Liver (tissue), 3 donors: ENCODE results near the gene IKZF3.

ENCODE experiments used
- EGR1 ChIP-seq, 2 donors: IDR thresholded peaks; 2 replicates each; pipeline ENCODE4 v1.6.1; 2016 to 2018; ENCODE audit warnings: antibody characterized with exemption in 2 of 2, low read depth in 2 of 2
- GABPA ChIP-seq, 2 donors: IDR thresholded peaks in 1 of 2; conservative IDR thresholded peaks in 1 of 2; 2 replicates each; pipeline ENCODE4 v1.6.1; 2016; ENCODE audit warnings: antibody characterized with exemption in 2 of 2, mild to moderate bottlenecking in 1 of 2, moderate library complexity in 1 of 2
- HNF4G ChIP-seq: IDR thresholded peaks from 2 replicates; pipeline ENCODE4 v1.6.1; 2016; ENCODE audit warnings: antibody characterized with exemption
- JUND ChIP-seq, 2 donors: IDR thresholded peaks; 2 replicates each; pipeline ENCODE4 v1.6.1; 2016; ENCODE audit warnings: antibody characterized with exemption in 2 of 2
- RXRA ChIP-seq, 2 donors: IDR thresholded peaks; 2 replicates each; pipeline ENCODE4 v1.6.1; 2017 to 2018; ENCODE audit warnings: antibody characterized with exemption in 2 of 2, mild to moderate bottlenecking in 1 of 2
- SP1 ChIP-seq: IDR thresholded peaks from 2 replicates; pipeline ENCODE4 v1.6.1; 2018; ENCODE audit warnings: antibody characterized with exemption, mild to moderate bottlenecking
- TAF1 ChIP-seq: conservative IDR thresholded peaks from 2 replicates; pipeline ENCODE4 v1.6.1; 2016; ENCODE audit warnings: antibody characterized with exemption, mild to moderate bottlenecking
- YY1 ChIP-seq: IDR thresholded peaks from 2 replicates; pipeline ENCODE4 v1.6.1; 2016; ENCODE audit warnings: antibody characterized with exemption, mild to moderate bottlenecking
- TF ChIP-seq, protein P1 (sequence below): fragments of 150-350 bp; IDR thresholded peaks from 2 replicates; pipeline ENCODE4 v1.5.1; 2017; ENCODE audit warnings: improper control_type of control experiment, low read depth, low read length; ENCODE audit not compliant: missing input control
- TF ChIP-seq, protein P2 (sequence below): IDR thresholded peaks from 2 replicates; pipeline ENCODE4 v1.6.1; 2016; ENCODE audit warnings: antibody characterized with exemption
- TF ChIP-seq, protein P3 (sequence below): IDR thresholded peaks from 2 replicates; pipeline ENCODE4 v1.6.1; 2016; ENCODE audit warnings: antibody characterized with exemption, mild to moderate bottlenecking
- TF ChIP-seq, protein P4 (sequence below): IDR thresholded peaks from 2 replicates; pipeline ENCODE4 v1.6.1; 2016; ENCODE audit warnings: antibody characterized with exemption
- TF ChIP-seq, protein P5 (sequence below): IDR thresholded peaks from 2 replicates; pipeline ENCODE4 v1.6.1; 2016; ENCODE audit warnings: antibody characterized with exemption
- donor health status: healthy.
- donor health status: healthy.

DNA sequence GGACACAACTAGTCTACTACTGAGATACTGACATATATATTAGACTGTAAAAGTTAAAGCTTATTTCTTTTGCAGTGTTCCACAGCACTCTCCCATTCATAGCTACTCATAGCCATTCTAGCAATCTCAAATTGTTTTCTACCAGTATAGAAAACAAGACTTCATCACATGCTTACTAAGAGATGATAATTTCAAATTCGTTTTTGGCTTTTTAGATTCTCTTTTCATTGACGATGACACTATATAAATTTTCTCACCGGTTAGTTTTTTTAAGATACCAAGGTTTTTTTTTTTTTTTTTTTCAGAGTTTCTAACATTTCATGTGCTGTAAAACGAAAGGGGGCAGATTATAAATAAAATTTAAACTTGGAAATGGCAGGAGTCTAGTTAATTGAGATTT lies 17.9 kb downstream of the IKZF3 start:
- TF ChIP-seq, protein P1, sequence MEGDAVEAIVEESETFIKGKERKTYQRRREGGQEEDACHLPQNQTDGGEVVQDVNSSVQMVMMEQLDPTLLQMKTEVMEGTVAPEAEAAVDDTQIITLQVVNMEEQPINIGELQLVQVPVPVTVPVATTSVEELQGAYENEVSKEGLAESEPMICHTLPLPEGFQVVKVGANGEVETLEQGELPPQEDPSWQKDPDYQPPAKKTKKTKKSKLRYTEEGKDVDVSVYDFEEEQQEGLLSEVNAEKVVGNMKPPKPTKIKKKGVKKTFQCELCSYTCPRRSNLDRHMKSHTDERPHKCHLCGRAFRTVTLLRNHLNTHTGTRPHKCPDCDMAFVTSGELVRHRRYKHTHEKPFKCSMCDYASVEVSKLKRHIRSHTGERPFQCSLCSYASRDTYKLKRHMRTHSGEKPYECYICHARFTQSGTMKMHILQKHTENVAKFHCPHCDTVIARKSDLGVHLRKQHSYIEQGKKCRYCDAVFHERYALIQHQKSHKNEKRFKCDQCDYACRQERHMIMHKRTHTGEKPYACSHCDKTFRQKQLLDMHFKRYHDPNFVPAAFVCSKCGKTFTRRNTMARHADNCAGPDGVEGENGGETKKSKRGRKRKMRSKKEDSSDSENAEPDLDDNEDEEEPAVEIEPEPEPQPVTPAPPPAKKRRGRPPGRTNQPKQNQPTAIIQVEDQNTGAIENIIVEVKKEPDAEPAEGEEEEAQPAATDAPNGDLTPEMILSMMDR, result no peak
- TF ChIP-seq, protein P2, sequence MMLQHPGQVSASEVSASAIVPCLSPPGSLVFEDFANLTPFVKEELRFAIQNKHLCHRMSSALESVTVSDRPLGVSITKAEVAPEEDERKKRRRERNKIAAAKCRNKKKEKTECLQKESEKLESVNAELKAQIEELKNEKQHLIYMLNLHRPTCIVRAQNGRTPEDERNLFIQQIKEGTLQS, result no peak
- TF ChIP-seq TAF1 (no peak), EGR1 (IDR thresholded peaks at IDR 0.05; ENCODE audit: low read depth in 2 of 2) (no peak), GABPA (IDR thresholded peaks at IDR 0.05 in 1 of 2, conservative IDR thresholded peaks at IDR 0.05 in 1 of 2) (no peak), SP1 (no peak), YY1 (no peak), RXRA (IDR thresholded peaks at IDR 0.05) (no peak), HNF4G (no peak), JUND (IDR thresholded peaks at IDR 0.05) (no peak)
- TF ChIP-seq, protein P3, sequence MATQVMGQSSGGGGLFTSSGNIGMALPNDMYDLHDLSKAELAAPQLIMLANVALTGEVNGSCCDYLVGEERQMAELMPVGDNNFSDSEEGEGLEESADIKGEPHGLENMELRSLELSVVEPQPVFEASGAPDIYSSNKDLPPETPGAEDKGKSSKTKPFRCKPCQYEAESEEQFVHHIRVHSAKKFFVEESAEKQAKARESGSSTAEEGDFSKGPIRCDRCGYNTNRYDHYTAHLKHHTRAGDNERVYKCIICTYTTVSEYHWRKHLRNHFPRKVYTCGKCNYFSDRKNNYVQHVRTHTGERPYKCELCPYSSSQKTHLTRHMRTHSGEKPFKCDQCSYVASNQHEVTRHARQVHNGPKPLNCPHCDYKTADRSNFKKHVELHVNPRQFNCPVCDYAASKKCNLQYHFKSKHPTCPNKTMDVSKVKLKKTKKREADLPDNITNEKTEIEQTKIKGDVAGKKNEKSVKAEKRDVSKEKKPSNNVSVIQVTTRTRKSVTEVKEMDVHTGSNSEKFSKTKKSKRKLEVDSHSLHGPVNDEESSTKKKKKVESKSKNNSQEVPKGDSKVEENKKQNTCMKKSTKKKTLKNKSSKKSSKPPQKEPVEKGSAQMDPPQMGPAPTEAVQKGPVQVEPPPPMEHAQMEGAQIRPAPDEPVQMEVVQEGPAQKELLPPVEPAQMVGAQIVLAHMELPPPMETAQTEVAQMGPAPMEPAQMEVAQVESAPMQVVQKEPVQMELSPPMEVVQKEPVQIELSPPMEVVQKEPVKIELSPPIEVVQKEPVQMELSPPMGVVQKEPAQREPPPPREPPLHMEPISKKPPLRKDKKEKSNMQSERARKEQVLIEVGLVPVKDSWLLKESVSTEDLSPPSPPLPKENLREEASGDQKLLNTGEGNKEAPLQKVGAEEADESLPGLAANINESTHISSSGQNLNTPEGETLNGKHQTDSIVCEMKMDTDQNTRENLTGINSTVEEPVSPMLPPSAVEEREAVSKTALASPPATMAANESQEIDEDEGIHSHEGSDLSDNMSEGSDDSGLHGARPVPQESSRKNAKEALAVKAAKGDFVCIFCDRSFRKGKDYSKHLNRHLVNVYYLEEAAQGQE, result no peak
- TF ChIP-seq, protein P4, sequence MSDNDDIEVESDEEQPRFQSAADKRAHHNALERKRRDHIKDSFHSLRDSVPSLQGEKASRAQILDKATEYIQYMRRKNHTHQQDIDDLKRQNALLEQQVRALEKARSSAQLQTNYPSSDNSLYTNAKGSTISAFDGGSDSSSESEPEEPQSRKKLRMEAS, result no peak
- TF ChIP-seq, protein P5, sequence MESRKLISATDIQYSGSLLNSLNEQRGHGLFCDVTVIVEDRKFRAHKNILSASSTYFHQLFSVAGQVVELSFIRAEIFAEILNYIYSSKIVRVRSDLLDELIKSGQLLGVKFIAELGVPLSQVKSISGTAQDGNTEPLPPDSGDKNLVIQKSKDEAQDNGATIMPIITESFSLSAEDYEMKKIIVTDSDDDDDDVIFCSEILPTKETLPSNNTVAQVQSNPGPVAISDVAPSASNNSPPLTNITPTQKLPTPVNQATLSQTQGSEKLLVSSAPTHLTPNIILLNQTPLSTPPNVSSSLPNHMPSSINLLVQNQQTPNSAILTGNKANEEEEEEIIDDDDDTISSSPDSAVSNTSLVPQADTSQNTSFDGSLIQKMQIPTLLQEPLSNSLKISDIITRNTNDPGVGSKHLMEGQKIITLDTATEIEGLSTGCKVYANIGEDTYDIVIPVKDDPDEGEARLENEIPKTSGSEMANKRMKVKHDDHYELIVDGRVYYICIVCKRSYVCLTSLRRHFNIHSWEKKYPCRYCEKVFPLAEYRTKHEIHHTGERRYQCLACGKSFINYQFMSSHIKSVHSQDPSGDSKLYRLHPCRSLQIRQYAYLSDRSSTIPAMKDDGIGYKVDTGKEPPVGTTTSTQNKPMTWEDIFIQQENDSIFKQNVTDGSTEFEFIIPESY, result no peak
